HG02571 (cell line): ENCODE results near the gene SYNPR.
"Not testable (repeated sequence)": the region's sequence is repeated elsewhere in the genome, so short reads cannot be mapped to it uniquely, and the experiment has no call there.

Experiments
- ATAC-seq: cut with Tn5 transposase; IDR thresholded peaks from one replicate; pipeline ENCODE4 v1.9.1; 2021; ENCODE audit warnings: mild to moderate bottlenecking, moderate library complexity; ENCODE audit not compliant: unreplicated experiment

SYNPR gene

DNA sequence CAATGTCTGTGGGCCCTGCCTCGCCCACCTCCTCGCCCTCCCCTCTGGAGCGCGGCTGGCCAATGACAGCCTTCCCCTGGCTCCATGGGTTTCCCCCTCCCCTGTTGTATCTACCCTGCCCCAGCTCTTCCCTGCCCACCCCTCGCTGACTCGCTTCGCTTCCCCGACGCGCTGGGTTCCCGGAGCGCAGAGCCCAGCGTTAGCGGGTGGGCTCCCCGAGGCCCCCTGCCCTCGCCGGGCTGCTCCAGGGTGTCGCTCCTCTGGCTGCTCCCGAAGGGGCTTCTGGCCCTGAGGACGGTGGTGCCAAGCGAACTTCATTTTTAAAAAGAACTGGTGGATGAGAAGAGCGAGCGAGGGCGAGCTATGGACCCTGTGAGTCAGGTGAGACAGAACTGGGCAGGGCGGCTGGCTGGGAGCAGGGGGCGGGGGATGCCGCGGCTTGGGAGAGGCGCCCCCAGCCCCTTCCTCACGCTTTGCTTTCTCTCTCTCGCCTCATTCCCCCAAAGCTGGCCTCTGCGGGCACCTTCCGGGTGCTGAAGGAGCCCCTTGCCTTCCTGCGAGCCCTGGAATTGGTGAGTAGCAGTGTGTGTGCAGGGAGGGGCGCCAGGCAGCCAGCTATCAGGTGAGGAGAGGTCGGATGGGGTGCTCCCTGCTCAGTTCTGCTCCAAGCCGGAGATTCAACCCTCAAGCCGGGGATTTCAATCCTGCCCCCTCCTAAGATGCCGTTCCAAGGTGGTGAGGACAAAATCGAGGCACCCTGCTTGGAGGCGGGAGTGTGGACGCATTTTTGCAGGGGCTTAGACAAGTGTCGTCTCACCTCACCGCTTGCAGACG, at the start of gene SYNPR:
TSS of gene SYNPR (plus strand) at position 138 of the 834 bp plus-strand sequence.
- no peak for ATAC-seq

- ATAC-seq, result no peak
These were observed 49.4 kb upstream of the SYNPR start for GRCh38 chr3:63228677-63229076.

DNA sequence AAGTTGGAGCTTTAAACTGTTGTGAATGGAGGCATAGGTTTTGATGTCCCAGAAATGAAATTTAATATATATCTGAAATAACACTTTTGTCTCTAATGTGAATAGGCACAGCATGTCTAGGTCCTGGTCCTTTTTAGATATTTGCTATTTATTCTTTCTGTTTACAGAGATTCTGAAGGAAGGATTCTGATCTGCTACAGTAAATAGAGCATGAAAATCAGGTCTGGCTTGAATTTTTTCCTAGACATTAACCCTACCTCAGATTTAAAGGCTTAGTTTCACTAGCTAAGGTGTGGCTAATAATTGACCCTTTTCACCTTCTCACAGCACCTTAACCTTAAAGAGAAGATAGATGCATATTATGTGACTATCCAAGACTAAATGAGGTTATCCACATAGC, 48.0 kb upstream of the SYNPR start:
- no peak for ATAC-seq

GRCh38 chr3:63231643-63232042, 46.5 kb upstream of the SYNPR start:
- no peak for ATAC-seq

GRCh38 chr3:63232764-63233396, 45.2 kb upstream of the SYNPR start:
- no peak for ATAC-seq

DNA sequence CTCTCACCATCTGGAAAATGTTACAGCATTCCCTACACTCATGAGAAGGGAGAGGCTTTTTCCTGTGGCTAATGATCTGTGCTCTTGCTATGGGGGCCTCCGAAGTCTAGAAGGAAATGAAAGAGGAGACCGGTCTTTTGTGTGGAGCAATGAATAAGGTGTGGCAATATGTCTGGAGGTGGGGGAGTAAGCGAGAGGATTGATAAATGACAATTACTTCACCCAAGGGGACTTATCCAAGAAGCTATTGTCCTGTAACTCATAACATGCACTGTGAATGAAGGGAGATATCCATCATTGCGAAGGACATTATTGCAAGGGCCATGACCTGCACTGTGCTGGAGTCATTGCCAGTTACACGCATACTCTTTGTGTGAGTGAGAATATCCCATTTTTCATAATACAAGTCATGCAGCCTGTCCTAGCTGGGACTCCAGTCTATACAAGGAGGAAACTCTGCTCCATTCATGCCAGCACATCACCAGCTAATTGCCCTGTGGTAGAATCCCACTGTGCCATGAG, 37.7 kb upstream of the SYNPR start:
- ATAC-seq, result no peak

DNA sequence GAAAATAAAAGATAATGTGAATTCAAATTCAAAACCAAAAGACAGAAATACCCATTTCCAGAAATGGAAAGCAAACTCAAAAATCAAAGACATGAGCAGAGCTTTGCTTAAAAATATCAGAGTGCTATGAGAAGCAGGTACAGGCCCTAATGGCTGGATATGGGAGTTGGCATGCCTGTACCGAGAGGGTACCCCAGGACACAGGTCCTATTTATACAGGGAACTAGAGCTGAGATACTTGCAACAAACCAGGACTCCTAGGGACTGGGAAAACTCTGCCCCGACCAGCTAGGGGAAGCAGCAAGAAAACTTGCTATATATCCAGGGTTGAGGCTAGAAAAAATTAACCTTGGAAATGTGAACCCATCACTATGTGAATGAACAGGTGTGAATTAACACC, 36.0 kb upstream of the SYNPR start:
- no peak for ATAC-seq

GRCh38 chr3:63244486-63244885, 33.6 kb upstream of the SYNPR start:
- no peak for ATAC-seq

DNA sequence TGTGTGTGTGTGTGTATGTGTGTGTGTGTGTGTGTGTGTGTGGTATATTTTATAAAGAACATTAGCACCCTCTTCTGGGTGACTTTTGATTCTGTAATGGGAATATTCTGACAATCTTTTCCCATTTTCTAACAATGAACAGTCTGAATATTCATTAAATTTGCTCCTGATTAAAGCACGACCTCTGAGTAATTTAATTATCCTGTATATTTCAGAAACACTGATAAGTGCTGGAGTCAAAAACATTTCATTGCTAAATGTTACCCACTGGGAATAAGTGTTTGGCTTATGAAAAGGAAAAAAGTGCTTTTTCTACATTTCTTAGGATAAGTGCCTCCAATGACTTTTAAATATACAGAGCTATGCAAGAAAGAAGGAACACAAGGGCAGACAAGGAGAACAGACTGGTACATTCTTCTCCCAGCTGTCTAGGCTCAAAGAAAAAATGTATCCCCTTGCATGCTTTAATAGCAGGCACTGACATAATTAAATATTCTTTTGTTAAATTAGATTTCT, 32.3 kb upstream of the SYNPR start:
- ATAC-seq, result no peak

GRCh38 chr3:63248015-63248414, 30.1 kb upstream of the SYNPR start:
- ATAC-seq, result no peak

DNA sequence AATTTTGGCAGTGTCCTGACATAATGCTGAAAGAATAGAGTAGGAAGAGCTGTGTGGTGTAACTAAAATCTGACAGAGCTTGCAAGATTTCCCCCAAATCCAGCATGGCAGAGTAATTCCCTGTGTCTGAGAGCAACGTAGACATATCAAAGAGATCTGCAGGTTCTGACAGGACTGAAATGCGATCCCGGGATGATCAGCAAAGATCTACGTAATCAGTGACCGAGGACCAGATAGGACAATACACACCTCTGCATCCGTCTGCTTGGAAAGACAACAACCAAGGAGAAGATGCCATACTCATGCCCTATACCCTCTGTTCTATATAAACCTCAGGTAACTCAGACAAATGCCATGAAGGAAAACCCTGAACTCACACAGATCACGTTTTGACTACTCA, 26.6 kb upstream of the SYNPR start:
- no peak for ATAC-seq

DNA sequence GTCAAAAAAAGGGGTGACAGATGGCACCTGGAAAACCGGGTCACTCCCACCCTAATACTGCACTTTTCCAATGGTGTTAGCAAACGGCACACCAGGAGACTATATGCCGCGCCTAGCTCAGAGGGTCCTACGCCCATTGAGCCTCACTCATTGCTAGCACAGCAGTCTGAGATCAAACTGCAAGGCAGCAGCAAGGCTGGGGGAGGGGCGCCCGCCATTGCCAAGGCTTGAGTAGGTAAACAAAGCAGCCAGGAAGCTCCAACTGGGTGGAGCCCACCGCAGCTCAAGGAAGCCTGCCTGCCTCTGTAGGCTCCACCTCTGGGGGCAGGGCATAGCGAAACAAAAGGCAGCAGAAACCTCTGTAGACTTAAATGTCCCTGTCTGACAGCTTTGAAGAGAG, 22.3 kb upstream of the SYNPR start:
- ATAC-seq, result not testable (repeated sequence)

- ATAC-seq, result no peak
These were observed 13.4 kb upstream of the SYNPR start for GRCh38 chr3:63264716-63265115.

- ATAC-seq, result no peak
These were observed 3.7 kb upstream of the SYNPR start for GRCh38 chr3:63274359-63274758.

DNA sequence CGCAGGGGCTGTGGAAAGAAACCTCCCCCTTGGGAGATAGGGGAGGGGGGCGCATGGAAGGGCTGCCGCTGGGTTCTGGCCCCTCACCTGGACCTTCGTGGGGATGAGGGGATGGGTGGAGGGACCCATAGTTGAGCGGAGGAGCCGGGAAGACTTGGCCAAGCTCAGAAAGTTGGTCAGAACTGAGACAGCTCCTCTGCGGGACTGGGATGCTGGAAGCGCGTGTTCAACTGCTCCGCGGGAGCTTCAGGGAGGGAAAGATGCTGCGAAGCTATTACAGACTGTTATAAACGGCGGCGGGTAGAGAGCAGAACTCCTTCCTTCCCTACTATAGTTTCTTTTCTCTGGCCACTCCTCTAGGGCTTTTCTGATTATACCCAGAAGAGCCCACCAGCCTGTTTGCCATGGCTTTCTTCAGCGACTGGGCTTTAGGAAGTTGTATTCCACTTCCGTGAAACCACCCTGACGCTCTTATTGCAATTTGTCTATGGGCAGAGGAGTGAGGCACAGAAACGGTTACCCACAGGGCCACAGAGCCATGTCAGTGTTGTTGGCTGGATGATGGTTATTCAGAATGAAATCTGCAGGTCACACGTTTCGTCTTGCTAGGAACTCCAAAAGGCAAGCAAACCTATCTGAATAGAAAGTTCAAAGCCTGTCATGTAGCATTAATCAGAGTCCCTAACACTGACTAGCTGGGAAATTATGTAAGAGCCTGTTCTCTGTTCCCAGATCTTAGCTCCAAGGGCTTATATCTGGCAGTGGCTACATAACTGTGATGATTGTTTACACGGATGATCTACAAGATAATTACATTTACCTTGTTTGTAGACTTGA, 1.1 kb downstream of the SYNPR start:
- no peak for ATAC-seq

DNA sequence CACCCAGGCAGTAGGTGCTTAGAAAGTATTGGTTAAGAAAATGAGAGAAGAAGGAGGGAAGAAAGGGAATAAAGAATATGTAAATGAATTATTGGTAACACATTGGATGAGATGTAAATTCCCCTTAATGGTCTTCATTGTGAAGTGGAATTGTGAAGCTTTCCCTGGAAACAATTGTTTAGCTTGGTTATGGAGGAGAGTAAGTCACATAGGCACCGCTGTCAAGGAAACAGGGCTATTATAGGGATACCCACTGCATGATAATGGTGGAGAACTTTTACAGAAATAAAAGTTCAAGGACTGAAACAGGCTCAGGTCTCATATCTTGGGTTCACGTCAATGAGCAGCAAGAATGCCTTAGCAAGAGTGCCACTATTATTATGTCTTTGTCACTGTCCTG, 9.5 kb downstream of the SYNPR start:
- no peak for ATAC-seq

- ATAC-seq, result no peak
These were observed 12.6 kb downstream of the SYNPR start for GRCh38 chr3:63290686-63291085.

DNA sequence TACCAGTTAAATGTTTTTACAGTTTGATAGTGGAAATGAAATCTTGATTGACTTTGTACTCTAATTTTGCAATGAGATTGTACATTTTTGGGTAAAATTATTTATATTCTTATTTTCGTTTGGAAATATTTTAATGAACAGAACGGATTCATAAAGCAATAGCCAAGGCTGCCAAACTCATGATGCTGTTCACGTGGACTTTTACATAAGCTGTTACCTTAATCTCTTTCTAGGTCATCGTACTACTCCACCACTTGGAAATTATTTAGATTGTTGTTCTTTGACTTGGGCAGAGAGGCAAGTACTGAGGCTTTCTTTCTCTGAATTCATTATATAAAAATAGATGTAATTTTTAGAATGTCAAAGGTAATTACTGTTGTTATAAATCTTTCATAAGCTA, 16.2 kb downstream of the SYNPR start:
- ATAC-seq, result no peak

DNA sequence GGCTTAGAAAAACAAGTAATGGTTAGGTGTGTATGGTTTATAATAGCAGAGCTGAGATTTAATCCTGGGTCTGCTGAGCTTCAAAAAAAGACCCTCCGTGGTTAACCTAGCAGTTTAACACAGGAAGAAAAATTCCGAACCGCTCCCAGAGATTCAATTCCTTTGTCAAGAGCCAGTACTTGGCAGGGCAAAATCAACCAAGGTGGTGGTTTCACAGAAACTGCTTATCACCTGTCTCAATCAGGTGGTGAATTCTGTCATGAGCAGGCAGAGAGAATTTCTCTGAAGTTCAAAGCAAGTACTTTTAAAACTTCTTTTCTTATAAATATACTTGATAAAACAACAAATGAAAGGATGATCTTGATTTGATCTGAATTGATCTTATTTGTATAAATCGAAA, 17.2 kb downstream of the SYNPR start:
- ATAC-seq, result no peak

DNA sequence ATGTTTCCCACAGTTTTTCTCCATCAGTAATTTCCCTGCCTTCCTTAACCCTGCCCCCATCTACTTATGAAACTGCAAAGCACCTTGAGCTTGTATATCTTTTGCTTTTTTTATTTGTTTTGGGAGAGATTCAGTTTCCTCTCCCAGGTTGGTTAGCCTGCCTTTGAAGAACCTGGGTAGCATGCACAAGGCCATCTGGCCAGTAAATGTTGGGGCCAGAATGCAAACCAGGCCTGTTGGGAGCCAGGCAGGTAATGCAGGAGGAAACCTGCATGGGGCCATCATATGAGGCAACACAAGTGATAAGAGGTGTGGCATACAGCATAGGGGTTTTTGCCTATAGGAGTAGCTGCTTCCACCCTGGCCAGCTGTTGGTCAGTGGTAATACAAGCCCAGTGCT, 17.7 kb downstream of the SYNPR start:
- no peak for ATAC-seq

GRCh38 chr3:63296249-63296648, 18.1 kb downstream of the SYNPR start:
- ATAC-seq, result no peak
